ENCODE measurements around the gene GPR137. TPM values are rescaled to one million over a fixed set of nuclear protein-coding genes. Genes with fewer than 3 reads are reported as not detected.

Gene GPR137
- total RNA-seq, 1 donor from 2014 or later, result 4.9 TPM

- no peak for DNase-seq (ENCODE audit: low spot score)
- no peak overlapping the region for H3K27ac Mint-ChIP-seq
- peaks cover 12% of the 10 kb centered on the region for H3K27me3 Mint-ChIP-seq (ENCODE audit: insufficient read depth, low read depth)
- Histone ChIP-seq H3F3A (ENCODE audit: low read depth) (peaks cover 12% of the 10 kb centered on the region), H4K20me1 (ENCODE audit: low read depth) (peaks cover 4% of the 10 kb centered on the region), H3K4me3 (no peak overlapping the region), H3K79me2 (ENCODE audit: low read depth) (no peaks in the 10 kb centered on the region), H3K36me3 (no peaks in the 10 kb centered on the region), H3K9me3 (ENCODE audit: low read depth) (no peaks in the 10 kb centered on the region), H2AFZ (replicated peaks) (no peak overlapping the region), H3K9ac (no peak overlapping the region), H3K27me3 (no peaks in the 10 kb centered on the region), H3K4me2 (no peak overlapping the region), H3K4me1 (peaks cover 5% of the 10 kb centered on the region), H3K27ac (no peak overlapping the region)
- H3K9me3 Mint-ChIP-seq, result no peaks in the 10 kb centered on the region
- H3K36me3 Mint-ChIP-seq, result peaks cover 18% of the 10 kb centered on the region
- peaks cover 15% of the 10 kb centered on the region for H3K4me1 Mint-ChIP-seq
- TF ChIP-seq EZH2phosphoT487 (IDR thresholded peaks at IDR 0.05) (no peak), CTCF (IDR thresholded peaks at IDR 0.05) (no peak), EZH2 (IDR thresholded peaks at IDR 0.05) (no peak)
- H3K4me3 Mint-ChIP-seq, result no peak overlapping the region
Measured at GRCh38 chr11:64263947-64264317, 21.7 kb upstream of the GPR137 start.

- Histone ChIP-seq H3K4me1 (peaks cover 7% of the 10 kb centered on the region), H3K4me3 (no peak overlapping the region), H2AFZ (replicated peaks) (no peak overlapping the region), H3K9ac (no peak overlapping the region), H3K79me2 (ENCODE audit: low read depth) (no peaks in the 10 kb centered on the region), H3K27ac (no peak overlapping the region), H3K9me3 (ENCODE audit: low read depth) (no peaks in the 10 kb centered on the region), H4K20me1 (ENCODE audit: low read depth) (peaks cover 4% of the 10 kb centered on the region), H3K36me3 (no peaks in the 10 kb centered on the region), H3F3A (ENCODE audit: low read depth) (peaks cover 17% of the 10 kb centered on the region), H3K27me3 (no peaks in the 10 kb centered on the region), H3K4me2 (no peak overlapping the region)
- no peak for DNase-seq (ENCODE audit: low spot score)
- Mint-ChIP-seq H3K27me3 (ENCODE audit: insufficient read depth, low read depth) (peaks cover 13% of the 10 kb centered on the region), H3K4me3 (no peak overlapping the region), H3K9me3 (no peaks in the 10 kb centered on the region), H3K36me3 (peaks cover 16% of the 10 kb centered on the region), H3K27ac (no peak overlapping the region), H3K4me1 (peaks cover 17% of the 10 kb centered on the region)
- TF ChIP-seq EZH2 (IDR thresholded peaks at IDR 0.05), result no peak
- no peak for TF ChIP-seq EZH2phosphoT487 (IDR thresholded peaks at IDR 0.05)
- TF ChIP-seq CTCF (IDR thresholded peaks at IDR 0.05), result no peak
Measured at GRCh38 chr11:64264371-64264852, 21.2 kb upstream of the GPR137 start.

GRCh38 chr11:64265176-64266160 lies 20.2 kb upstream of the GPR137 start:
- H3K27ac Mint-ChIP-seq, result no peak overlapping the region
- no peaks in the 10 kb centered on the region for H3K9me3 Mint-ChIP-seq
- peaks cover 7% of the 10 kb centered on the region for H3K36me3 Mint-ChIP-seq
- no peak for TF ChIP-seq EZH2phosphoT487 (IDR thresholded peaks at IDR 0.05)
- Histone ChIP-seq H3K9me3 (ENCODE audit: low read depth) (no peaks in the 10 kb centered on the region), H3F3A (ENCODE audit: low read depth) (peaks cover 25% of the 10 kb centered on the region), H3K4me1 (peaks cover 7% of the 10 kb centered on the region), H4K20me1 (ENCODE audit: low read depth) (peaks cover 4% of the 10 kb centered on the region), H3K36me3 (no peaks in the 10 kb centered on the region), H3K4me2 (no peak overlapping the region), H2AFZ (replicated peaks) (no peak overlapping the region), H3K27me3 (no peaks in the 10 kb centered on the region), H3K9ac (no peak overlapping the region), H3K79me2 (ENCODE audit: low read depth) (no peaks in the 10 kb centered on the region), H3K27ac (no peak overlapping the region), H3K4me3 (no peak overlapping the region)
- peaks cover 21% of the 10 kb centered on the region for H3K4me1 Mint-ChIP-seq
- no peak for DNase-seq (ENCODE audit: low spot score)
- no peak overlapping the region for H3K4me3 Mint-ChIP-seq
- H3K27me3 Mint-ChIP-seq (ENCODE audit: insufficient read depth, low read depth), result peaks cover 16% of the 10 kb centered on the region

GRCh38 chr11:64266339-64266738 lies 19.3 kb upstream of the GPR137 start:
- peaks cover 21% of the 10 kb centered on the region for H3K4me1 Mint-ChIP-seq
- no peaks in the 10 kb centered on the region for H3K36me3 ChIP-seq
- no peak overlapping the region for H3K27ac ChIP-seq
- no peaks in the 10 kb centered on the region for H3K9me3 Mint-ChIP-seq
- peaks cover 4% of the 10 kb centered on the region for H4K20me1 ChIP-seq (ENCODE audit: low read depth)
- no peak overlapping the region for H3K9ac ChIP-seq
- no peak for TF ChIP-seq CTCF (IDR thresholded peaks at IDR 0.05)
- TF ChIP-seq EZH2phosphoT487 (IDR thresholded peaks at IDR 0.05), result no peak
- TF ChIP-seq EZH2 (IDR thresholded peaks at IDR 0.05), result no peak
- no peak overlapping the region for H2AFZ ChIP-seq (replicated peaks)
- no peaks in the 10 kb centered on the region for H3K27me3 ChIP-seq
- H3K4me3 Mint-ChIP-seq, result peak overlapping the region; percentile 59
- H3K4me3 ChIP-seq, result no peak overlapping the region
- H3K27ac Mint-ChIP-seq, result no peak overlapping the region
- H3K36me3 Mint-ChIP-seq, result peaks cover 7% of the 10 kb centered on the region
- peaks cover 19% of the 10 kb centered on the region for H3K27me3 Mint-ChIP-seq (ENCODE audit: insufficient read depth, low read depth)
- no peaks in the 10 kb centered on the region for H3K9me3 ChIP-seq (ENCODE audit: low read depth)
- H3F3A ChIP-seq (ENCODE audit: low read depth), result peaks cover 28% of the 10 kb centered on the region
- no peak for DNase-seq (ENCODE audit: low spot score)
- H3K4me2 ChIP-seq, result no peak overlapping the region
- no peaks in the 10 kb centered on the region for H3K79me2 ChIP-seq (ENCODE audit: low read depth)
- H3K4me1 ChIP-seq, result peaks cover 7% of the 10 kb centered on the region

Data from neural progenitor cell (in vitro differentiated cells).